ENCODE measurements around the gene CTTNBP2. TPM values are rescaled to one million over a fixed set of nuclear protein-coding genes. Genes with fewer than 3 reads are reported as not detected.
A peak's percentile ranks its signal among the peaks of the same experiment; 100 is the strongest.
"Not testable (repeated sequence)": the region's sequence is repeated elsewhere in the genome, so short reads cannot be mapped to it uniquely, and the experiment has no call there.

The CTTNBP2 gene
- total RNA-seq, 1 donor from 2014 or later, result 1.9 TPM

DNA sequence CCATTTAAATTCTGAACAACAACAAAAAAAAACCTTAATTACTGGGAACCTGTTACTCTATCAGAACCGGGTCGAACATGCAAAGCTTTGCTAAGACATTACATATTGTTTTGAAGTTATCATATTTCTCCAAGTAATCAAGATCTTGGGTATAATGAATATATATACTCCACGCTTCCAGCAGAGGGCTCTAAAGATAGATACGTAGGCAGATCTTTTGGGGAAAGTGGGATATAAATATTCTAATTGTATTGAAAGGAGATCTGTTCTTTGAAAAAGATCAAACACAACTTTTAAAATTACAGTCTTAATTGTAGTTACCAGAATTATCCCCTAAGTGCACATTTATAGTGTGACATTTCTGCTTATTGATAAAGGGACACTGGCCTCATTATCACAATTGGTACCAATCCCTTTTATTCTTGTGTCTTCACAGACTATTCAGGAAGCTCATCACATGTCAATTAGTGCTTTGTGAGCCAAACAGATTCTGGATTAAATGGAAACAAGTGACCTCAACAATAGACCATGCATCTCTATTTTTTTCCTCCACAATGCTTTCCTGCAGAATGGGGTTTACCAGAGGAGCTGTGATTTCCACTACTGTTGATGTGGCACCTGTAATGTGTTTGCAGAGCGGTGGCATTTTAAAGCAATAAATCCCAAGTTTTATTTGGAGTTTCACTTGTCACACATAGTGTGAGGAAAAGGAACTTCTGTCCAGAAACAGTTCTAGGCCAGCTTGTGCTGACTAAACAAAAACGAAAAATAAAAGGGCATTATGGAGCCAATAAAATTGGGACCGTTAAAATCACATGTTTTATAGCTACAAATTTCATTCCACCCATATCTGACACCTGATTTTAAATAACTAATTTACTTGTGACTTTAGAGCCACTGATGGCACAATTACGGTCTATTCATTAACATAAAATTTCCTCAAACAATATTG lies 122.4 kb downstream of the CTTNBP2 start:
- no peak for DNase-seq (ENCODE audit: low spot score)
- peak; percentile 66 for ATAC-seq

DNA sequence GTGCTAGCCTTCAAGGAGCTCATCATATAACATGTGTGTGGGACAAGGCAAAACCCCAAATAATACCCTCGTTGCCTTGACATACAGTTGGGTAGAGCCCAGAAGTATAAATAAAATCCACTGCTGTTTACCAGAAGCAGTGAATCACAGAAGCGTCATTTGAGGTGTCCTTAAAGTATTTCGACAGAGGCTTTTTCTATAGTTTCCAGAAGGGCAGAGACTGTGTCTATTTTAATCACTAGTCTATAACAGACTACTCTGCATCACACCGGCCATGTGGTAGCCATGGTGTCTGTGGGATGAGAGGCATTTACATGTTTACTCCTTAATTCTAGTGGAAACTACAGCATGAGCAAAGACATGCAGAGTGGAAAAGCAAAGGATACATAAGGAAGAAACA lies 131.3 kb downstream of the CTTNBP2 start:
- no peak for ATAC-seq
- no peak for DNase-seq (ENCODE audit: low spot score)

GRCh38 chr7:117739085-117739484 lies 134.2 kb downstream of the CTTNBP2 start:
- no peak for DNase-seq (ENCODE audit: low spot score)
- no peak for ATAC-seq

- DNase-seq (ENCODE audit: low spot score), result no peak
Observed at GRCh38 chr7:117737926-117738325, 135.3 kb downstream of the CTTNBP2 start.

DNA sequence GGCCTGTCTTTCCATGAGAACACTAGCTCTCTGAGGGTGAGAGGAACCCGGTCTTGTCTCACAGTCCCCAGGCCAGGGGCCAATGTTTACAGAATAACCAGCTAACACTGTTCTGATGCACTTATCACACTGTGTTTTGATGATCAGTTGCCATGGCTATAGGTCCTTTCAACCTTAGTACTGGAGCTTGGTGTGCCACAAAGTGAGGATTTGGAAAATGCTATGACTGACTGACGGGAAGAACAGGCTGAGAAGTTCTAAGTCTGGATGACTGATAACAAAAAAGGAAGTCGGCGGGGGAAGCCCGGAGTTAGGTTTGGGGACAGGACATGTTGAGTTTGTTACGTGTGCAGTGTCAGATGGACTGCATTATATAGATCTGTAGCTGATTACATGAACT lies 141.8 kb downstream of the CTTNBP2 start:
- DNase-seq (ENCODE audit: low spot score), result no peak
- peak; percentile 57 for ATAC-seq

More at GRCh38 chr7:117737926-117738325, 135.3 kb downstream of the CTTNBP2 start:
- no peak for ATAC-seq

GRCh38 chr7:117730390-117730789 lies 142.9 kb downstream of the CTTNBP2 start:
- peak; percentile 95 for ATAC-seq
- no peak for DNase-seq (ENCODE audit: low spot score)

DNA sequence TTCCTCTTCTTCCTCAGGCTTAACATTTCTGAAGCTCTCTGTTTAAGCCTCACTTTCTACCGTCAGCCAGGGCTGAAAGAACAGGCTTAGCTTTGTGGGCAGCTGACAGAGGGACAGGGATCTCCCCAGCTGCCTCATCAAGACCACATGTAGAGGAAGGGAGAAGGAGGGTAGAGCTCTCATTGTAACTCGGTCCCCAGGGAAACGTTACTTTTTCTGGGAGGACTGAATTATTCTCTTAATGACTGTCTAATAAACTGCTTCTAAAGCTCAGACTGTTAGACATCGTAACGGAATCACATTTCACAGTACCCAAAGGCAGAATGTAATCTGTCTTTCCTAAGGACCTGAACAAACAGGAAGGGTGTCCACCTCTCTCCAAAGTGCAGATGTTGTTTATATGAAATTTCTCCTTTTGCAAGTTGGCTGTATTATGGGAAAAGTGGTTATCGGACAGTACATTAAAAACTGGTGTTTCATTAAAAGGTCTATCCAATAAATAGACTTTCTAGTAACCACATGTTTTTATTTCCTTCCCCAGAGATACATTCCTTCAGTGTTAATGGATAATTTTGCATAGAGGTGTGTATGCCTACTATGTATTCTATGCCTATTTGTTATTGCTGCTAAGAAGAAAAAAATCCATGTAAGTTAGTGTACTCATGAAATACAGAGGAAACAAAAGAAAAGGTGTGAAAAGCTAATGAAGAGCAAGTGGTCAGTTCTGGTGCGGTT lies 144.2 kb downstream of the CTTNBP2 start:
- ATAC-seq (no peak), DNase-seq (ENCODE audit: low spot score) (no peak)

GRCh38 chr7:117724898-117725297 lies 148.3 kb downstream of the CTTNBP2 start:
- ATAC-seq, result no peak
- no peak for DNase-seq (ENCODE audit: low spot score)

DNA sequence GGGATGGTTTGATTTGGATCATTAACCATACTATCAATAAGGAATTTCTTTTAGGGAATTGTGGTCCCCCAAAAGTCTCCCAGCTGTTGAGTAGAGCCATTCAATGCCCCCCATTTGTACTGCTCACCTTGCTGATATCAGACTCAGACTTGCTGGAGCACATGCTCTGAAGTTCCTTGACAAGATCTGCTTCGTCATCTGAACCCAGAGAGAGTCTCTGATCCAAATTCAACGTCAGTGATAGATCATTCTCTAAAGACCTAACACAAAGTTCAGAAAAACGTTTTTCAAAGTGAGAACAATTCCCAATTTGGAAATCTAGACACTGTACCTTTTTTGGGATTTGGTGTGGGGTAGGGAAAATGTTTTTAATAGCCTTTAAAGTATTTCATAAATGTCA lies 153.9 kb downstream of the CTTNBP2 start:
- DNase-seq (ENCODE audit: low spot score), result no peak
- ATAC-seq, result no peak

DNA sequence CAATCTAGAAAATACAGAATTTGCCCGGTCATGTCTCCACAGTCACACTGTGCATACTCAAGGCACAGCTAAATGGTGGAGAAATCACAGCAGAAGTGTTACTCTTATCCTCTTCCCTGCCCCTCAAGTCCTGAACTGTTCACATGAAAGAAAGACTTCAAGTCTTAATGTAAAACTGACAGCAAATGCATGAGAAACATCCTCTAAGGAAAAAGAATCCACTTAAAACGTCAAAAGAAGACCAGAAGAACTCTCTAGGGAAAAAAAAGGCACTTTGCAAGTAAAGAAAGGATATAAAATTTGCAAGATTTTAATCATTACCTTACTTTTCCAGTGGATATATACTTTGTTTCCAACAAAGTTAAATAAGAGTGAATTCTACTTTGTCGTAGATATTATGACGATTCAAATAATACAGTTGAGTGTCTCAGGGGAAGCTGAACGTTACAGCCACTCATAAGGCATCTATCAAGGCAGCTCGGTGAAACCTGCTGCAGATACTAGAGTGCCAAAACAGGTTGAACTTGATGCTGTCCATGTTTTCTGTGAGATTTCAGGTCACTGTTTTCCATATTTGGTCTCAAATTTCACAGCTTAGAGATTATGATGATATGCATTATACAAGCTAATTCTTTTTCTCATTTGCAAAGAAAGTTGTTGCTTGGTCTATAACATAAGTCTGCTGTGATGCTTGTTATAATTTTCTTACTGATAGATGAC lies 155.0 kb downstream of the CTTNBP2 start:
- ATAC-seq (no peak), DNase-seq (ENCODE audit: low spot score) (no peak)

GRCh38 chr7:117717357-117717756 lies 155.9 kb downstream of the CTTNBP2 start:
- no peak for DNase-seq (ENCODE audit: low spot score)
- ATAC-seq, result no peak

DNA sequence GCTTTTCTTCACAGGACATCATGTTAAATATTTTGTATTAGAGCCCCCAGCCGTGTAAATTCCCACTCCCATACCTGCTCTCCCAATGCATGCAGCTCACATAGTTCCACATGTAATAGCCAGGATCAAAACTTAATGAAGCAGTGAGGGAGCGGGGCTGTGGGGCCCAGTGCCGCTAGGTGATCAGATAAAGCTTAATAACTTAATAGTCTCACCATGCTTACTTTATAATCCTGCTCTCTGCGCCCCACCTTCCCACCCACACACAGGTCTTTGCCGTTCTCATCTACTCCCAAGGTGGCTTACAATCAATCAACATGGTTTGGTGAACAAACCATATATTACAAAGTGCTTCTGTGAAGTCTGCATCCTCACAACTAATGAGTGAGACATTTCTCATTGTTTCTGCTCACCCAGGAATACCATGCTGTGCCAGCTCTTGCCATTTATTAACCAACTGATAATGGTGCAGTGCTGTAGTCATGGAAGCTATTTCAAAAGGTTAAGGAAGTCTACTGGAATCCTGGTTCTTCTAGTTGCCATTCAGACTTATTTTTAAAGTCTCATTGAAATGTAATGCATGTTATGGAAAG lies 156.4 kb downstream of the CTTNBP2 start:
- ATAC-seq (peak; percentile 89), DNase-seq (ENCODE audit: low spot score) (no peak)

GRCh38 chr7:117715784-117716445 lies 157.3 kb downstream of the CTTNBP2 start:
- peak; percentile 92 for ATAC-seq

GRCh38 chr7:117711556-117711955 lies 161.7 kb downstream of the CTTNBP2 start:
- ATAC-seq (no peak), DNase-seq (ENCODE audit: low spot score) (no peak)

More at GRCh38 chr7:117715784-117716445, 157.3 kb downstream of the CTTNBP2 start:
- DNase-seq (ENCODE audit: low spot score), result no peak

GRCh38 chr7:117708173-117708572 lies 165.1 kb downstream of the CTTNBP2 start:
- ATAC-seq; DNase-seq (ENCODE audit: low spot score): not testable (repeated sequence)

- no peak for ATAC-seq
Observed at GRCh38 chr7:117707080-117707479, 166.2 kb downstream of the CTTNBP2 start.

GRCh38 chr7:117706210-117706609 lies 167.0 kb downstream of the CTTNBP2 start:
- ATAC-seq (no peak), DNase-seq (ENCODE audit: low spot score) (no peak)

More at GRCh38 chr7:117707080-117707479, 166.2 kb downstream of the CTTNBP2 start:
- DNase-seq (ENCODE audit: low spot score), result no peak

- ATAC-seq, result no peak
- no peak for DNase-seq (ENCODE audit: low spot score)
Observed at GRCh38 chr7:117705630-117706029, 167.6 kb downstream of the CTTNBP2 start.

DNA sequence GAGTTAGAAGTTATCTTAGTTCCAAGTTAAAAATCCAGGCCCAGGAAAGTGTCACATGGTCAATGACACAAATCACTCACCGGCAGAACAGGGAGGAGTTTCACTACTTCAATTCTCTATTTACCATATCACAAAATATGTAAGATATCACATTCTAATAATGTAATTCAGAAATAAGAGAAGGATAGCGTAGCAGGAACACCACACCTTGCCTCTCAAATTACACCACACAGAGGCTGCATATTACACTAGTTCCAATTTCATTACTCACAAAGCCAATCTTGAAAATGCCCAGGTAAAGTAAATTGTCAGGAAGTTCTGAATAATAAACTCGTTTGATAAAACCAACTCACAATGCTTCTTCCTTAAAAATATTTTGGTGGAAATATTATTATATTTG lies 169.2 kb downstream of the CTTNBP2 start:
- DNase-seq (ENCODE audit: low spot score), result no peak
- no peak for ATAC-seq

- DNase-seq (ENCODE audit: low spot score) (peak; percentile 52), ATAC-seq (peak; percentile 95)
Observed at GRCh38 chr7:117698018-117698417, 175.2 kb downstream of the CTTNBP2 start.

Data from left lobe of liver (tissue), 2 donors.